Lower leg skin (tissue), 4 donors: ENCODE data around the gene UBE2M. TPM values are rescaled to one million over a fixed set of nuclear protein-coding genes. Genes with fewer than 3 reads are reported as not detected.

Source experiments
- DNase-seq, 2 donors: peaks; one replicate each; pipeline ENCODE4 v3.0.0-alpha.2; 2019; ENCODE audit warnings: low spot score in 2 of 2
- H3K4me3 ChIP-seq: fragments of 200-600 bp; sonication (generic); 2 replicates; pipeline ENCODE4 v1.5.1; 2017; ENCODE audit warnings: mild to moderate bottlenecking, low read depth; ENCODE audit not compliant: poor library complexity, severe bottlenecking
- CTCF ChIP-seq, 3 donors: fragments of 450-650 bp; IDR thresholded peaks; one replicate each; pipeline ENCODE4 v1.5.1; 2016; ENCODE audit warnings: antibody characterized with exemption in 3 of 3, mild to moderate bottlenecking in 3 of 3, moderate library complexity in 2 of 3
- POLR2A ChIP-seq, 2 donors: fragments of 450-650 bp; IDR thresholded peaks; one replicate each; pipeline ENCODE4 v1.6.1; 2016 to 2017; ENCODE audit warnings: antibody characterized with exemption in 2 of 2, mild to moderate bottlenecking in 1 of 2, moderate library complexity in 1 of 2
- whole genome bisulfite sequencing, 2 donors: methylation state at CpG; one replicate each; pipeline ENCODE4 v1.1.5; 2018; 5-methylcytosine and 5-hydroxymethylcytosine counted together
- intact Hi-C: fragments of 100-400 bp; cut with DNase I; formaldehyde crosslinking; loops from one replicate; pipeline ENCODE4 v1.15.0; 2023; ENCODE audit warnings: low total_unique reads
- total RNA-seq, 4 donors: library from RNA; depleted of rRNA; stranded (reverse); fragments of >200 nt; gene quantifications; one replicate each; pipeline ENCODE4 v1.1.0, GENCODE V29; 2016

UBE2M gene
- total RNA-seq, 4 donors from 2014 or later, result 14.8 to 37.0 (median 23.6) TPM

- H3K4me3 ChIP-seq, result peak overlapping the region; percentile 6
- 1% methylated on average over 20 of the region's 20 CpGs for WGBS, 2 donors
- intact Hi-C loops, result no loop called here
- no peak for TF ChIP-seq POLR2A (IDR thresholded peaks at IDR 0.05)
- no peak for TF ChIP-seq CTCF (IDR thresholded peaks at IDR 0.05)
- no peak for DNase-seq
Observed at GRCh38 chr19:58573658-58574164, 15.3 kb upstream of the UBE2M start.

GRCh38 chr19:58572818-58573657 is 14.6 kb upstream of the UBE2M start, which contains the start of gene MZF1:
Gene MZF1, minus strand, starts transcription at chr19:58573335. Its CDS starts 1,946 bp downstream, at chr19:58571389.
- peak within 1 kb of the TSS; percentile 55 for H3K4me3 ChIP-seq
- DNase-seq, result peak; percentile 100
- intact Hi-C loops, result no loop called here
- TF ChIP-seq POLR2A (IDR thresholded peaks at IDR 0.05), result no peak
- peak in 1 of 3 donors; percentile 85 for TF ChIP-seq CTCF (IDR thresholded peaks at IDR 0.05)
- WGBS, 2 donors, result 0 to 1% methylated on average over 63 to 72 of the region's 75 CpGs

- intact Hi-C loops, result no loop called here
- 43 to 48% methylated on average over 24 of the region's 24 CpGs for WGBS, 2 donors
- peak in 1 of 2 donors; percentile 80 for DNase-seq
- no peak overlapping the region for H3K4me3 ChIP-seq
- TF ChIP-seq CTCF (IDR thresholded peaks at IDR 0.05) (no peak), POLR2A (IDR thresholded peaks at IDR 0.05) (no peak)
Observed at GRCh38 chr19:58572026-58572817, 13.8 kb upstream of the UBE2M start.

GRCh38 chr19:58571575-58571947 is 13.2 kb upstream of the UBE2M start:
- WGBS, 2 donors, result 91 to 92% methylated on average over 8 of the region's 8 CpGs
- peak in 1 of 2 donors; percentile 71 for DNase-seq
- TF ChIP-seq POLR2A (IDR thresholded peaks at IDR 0.05) (no peak), CTCF (IDR thresholded peaks at IDR 0.05) (no peak)
- intact Hi-C loops, result no loop called here
- H3K4me3 ChIP-seq, result no peak overlapping the region

GRCh38 chr19:58570770-58571574 is 12.6 kb upstream of the UBE2M start:
- 83 to 93% methylated on average over 17 to 21 of the region's 25 CpGs for WGBS, 2 donors
- DNase-seq, result peak in 1 of 2 donors; percentile 80
- H3K4me3 ChIP-seq, result no peak overlapping the region
- intact Hi-C loops, result no loop called here
- TF ChIP-seq POLR2A (IDR thresholded peaks at IDR 0.05), result no peak
